K562 (cell line): ENCODE measurements around the gene ZPBP.

Source experiments
- HCFC1 ChIP-seq: IDR thresholded peaks from 2 replicates; pipeline ENCODE4 v1.6.1; 2012; ENCODE audit warnings: low read depth, low read length, improper control_type of control experiment
- MEF2D ChIP-seq: conservative IDR thresholded peaks from 2 replicates; pipeline ENCODE4 v1.6.1; 2016; ENCODE audit warnings: low read depth, missing genetic modification characterization, missing compliant biosample characterization
- MYBL2 ChIP-seq, 2 experiments: fragments of 450-650 bp in 1 of 2; sonication (generic) in 1 of 2; formaldehyde crosslinking in 1 of 2; IDR thresholded peaks; 2 replicates each; pipeline versions ENCODE4 v1.6.1 to v1.8.1; 2017 to 2022; ENCODE audit warnings: borderline replicate concordance in 1 of 2, inconsistent platforms in 1 of 2, low read depth in 1 of 2, mild to moderate bottlenecking in 1 of 2, missing genetic modification reagents in 1 of 2, moderate library complexity in 1 of 2
- NFE2 ChIP-seq: IDR thresholded peaks from 2 replicates; pipeline ENCODE4 v1.6.1; 2014; ENCODE audit warnings: antibody characterized with exemption, low read depth
- RFX5 ChIP-seq: IDR thresholded peaks from 2 replicates; pipeline ENCODE4 v1.6.1; 2011; ENCODE audit warnings: low read depth, mild to moderate bottlenecking, improper control_type of control experiment, low read length
- ZNF274 ChIP-seq: IDR thresholded peaks from 2 replicates; pipeline ENCODE4 v1.6.1; 2011; ENCODE audit warnings: low read depth, mild to moderate bottlenecking, low read length, moderate library complexity, borderline replicate concordance
- ZNF584 ChIP-seq: fragments of 200-800 bp; sonication (Bioruptor generic); IDR thresholded peaks from 2 replicates; pipeline ENCODE4 v1.6.1; 2016; ENCODE audit warnings: low read depth, mild to moderate bottlenecking, missing genetic modification characterization, missing compliant biosample characterization
- TF ChIP-seq, protein P1 (sequence below), 3 experiments: IDR thresholded peaks in 2 of 3; conservative IDR thresholded peaks in 1 of 3; 2 replicates each; pipeline ENCODE4 v1.5.1; 2011 to 2012; ENCODE audit warnings: low read length in 3 of 3, mild to moderate bottlenecking in 3 of 3, control low read depth in 2 of 3, improper control_type of control experiment in 1 of 3, inconsistent platforms in 1 of 3, low read depth in 1 of 3, mixed read lengths in 1 of 3, moderate library complexity in 1 of 3; ENCODE audit not compliant: insufficient read depth in 2 of 3
- TF ChIP-seq, protein P2 (sequence below): fragments of 450-650 bp; formaldehyde crosslinking; conservative IDR thresholded peaks from 2 replicates; pipeline ENCODE4 v1.4.0; 2022; ENCODE audit warnings: mild to moderate bottlenecking, missing genetic modification characterization

DNA sequence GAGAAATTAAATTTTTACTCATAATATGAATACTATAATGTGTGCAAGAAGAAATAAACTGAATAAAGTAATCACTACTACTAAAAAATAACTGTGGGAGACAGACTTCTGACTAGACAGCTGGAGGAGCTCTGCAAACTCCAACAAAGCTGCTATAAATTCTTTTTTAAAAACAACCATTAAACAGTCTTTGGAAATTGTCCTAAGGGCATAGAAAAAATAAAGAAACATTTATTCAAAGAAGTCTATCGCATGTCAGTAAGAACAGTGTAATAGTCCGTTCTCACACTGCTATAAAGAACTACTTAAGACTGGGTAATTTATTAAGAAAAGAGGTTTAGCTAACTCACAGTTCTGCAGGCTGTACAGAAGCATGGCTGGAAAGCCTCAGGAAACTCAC is 56.0 kb downstream of the ZPBP start:
- no peak for TF ChIP-seq ZNF584
- TF ChIP-seq, protein P1, sequence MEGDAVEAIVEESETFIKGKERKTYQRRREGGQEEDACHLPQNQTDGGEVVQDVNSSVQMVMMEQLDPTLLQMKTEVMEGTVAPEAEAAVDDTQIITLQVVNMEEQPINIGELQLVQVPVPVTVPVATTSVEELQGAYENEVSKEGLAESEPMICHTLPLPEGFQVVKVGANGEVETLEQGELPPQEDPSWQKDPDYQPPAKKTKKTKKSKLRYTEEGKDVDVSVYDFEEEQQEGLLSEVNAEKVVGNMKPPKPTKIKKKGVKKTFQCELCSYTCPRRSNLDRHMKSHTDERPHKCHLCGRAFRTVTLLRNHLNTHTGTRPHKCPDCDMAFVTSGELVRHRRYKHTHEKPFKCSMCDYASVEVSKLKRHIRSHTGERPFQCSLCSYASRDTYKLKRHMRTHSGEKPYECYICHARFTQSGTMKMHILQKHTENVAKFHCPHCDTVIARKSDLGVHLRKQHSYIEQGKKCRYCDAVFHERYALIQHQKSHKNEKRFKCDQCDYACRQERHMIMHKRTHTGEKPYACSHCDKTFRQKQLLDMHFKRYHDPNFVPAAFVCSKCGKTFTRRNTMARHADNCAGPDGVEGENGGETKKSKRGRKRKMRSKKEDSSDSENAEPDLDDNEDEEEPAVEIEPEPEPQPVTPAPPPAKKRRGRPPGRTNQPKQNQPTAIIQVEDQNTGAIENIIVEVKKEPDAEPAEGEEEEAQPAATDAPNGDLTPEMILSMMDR (IDR thresholded peaks at IDR 0.05 in 2 of 3, conservative IDR thresholded peaks at IDR 0.05 in 1 of 3; ENCODE audit: insufficient read depth in 2 of 3, low read depth in 1 of 3, low read length in 3 of 3) = no peak
- no peak for TF ChIP-seq MYBL2 (IDR thresholded peaks at IDR 0.05; ENCODE audit: low read depth)
- TF ChIP-seq MYBL2 (CRISPR knock-in tag; IDR thresholded peaks at IDR 0.05; ENCODE audit: borderline replicate concordance) = no peak
- no peak for TF ChIP-seq NFE2
- TF ChIP-seq ZNF274 = no peak
- TF ChIP-seq, protein P2, sequence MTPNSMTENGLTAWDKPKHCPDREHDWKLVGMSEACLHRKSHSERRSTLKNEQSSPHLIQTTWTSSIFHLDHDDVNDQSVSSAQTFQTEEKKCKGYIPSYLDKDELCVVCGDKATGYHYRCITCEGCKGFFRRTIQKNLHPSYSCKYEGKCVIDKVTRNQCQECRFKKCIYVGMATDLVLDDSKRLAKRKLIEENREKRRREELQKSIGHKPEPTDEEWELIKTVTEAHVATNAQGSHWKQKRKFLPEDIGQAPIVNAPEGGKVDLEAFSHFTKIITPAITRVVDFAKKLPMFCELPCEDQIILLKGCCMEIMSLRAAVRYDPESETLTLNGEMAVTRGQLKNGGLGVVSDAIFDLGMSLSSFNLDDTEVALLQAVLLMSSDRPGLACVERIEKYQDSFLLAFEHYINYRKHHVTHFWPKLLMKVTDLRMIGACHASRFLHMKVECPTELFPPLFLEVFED (CRISPR knock-in tag) = no peak
- no peak for TF ChIP-seq HCFC1
- TF ChIP-seq MEF2D (tag) = no peak
- no peak for TF ChIP-seq RFX5
